Fibroblast of pulmonary artery (primary cell): Measurements from ENCODE around the gene LEPROT.
"Not testable (repeated sequence)": the region's sequence is repeated elsewhere in the genome, so short reads cannot be mapped to it uniquely, and the experiment has no call there.

ENCODE experiments used
- DNase-seq: peaks from one replicate; pipeline ENCODE4 v3.0.0-alpha.2; 2010; ENCODE audit warnings: low read depth
- H3K4me3 ChIP-seq: replicated peaks from 2 replicates; pipeline ENCODE4 v1.5.1; 2011; ENCODE audit warnings: low read depth, mild to moderate bottlenecking, control low read depth, low read length, moderate library complexity
- CTCF ChIP-seq: IDR thresholded peaks from 2 replicates; pipeline ENCODE4 v1.5.1; 2011; ENCODE audit warnings: mild to moderate bottlenecking, control low read depth, low read length, inconsistent platforms; ENCODE audit errors: missing control alignments

Gene LEPROT

GRCh38 chr1:65459397-65459768, 38.9 kb downstream of the LEPROT start:
- TF ChIP-seq CTCF: peak; percentile 78
- DNase-seq: peak; percentile 65
- H3K4me3 ChIP-seq: no peak overlapping the region

GRCh38 chr1:65465837-65466236, 45.4 kb downstream of the LEPROT start:
- not testable (repeated sequence) for H3K4me3 ChIP-seq, DNase-seq

- DNase-seq: no peak
- TF ChIP-seq CTCF: no peak
- H3K4me3 ChIP-seq: no peak overlapping the region
Observed at GRCh38 chr1:65467536-65467935, 47.1 kb downstream of the LEPROT start.

GRCh38 chr1:65469126-65469888, 48.8 kb downstream of the LEPROT start:
- H3K4me3 ChIP-seq: no peak overlapping the region
- no peak for DNase-seq
- no peak for TF ChIP-seq CTCF

- DNase-seq: peak; percentile 81
- TF ChIP-seq CTCF: no peak
- no peak overlapping the region for H3K4me3 ChIP-seq
Observed at GRCh38 chr1:65469889-65470340, 49.4 kb downstream of the LEPROT start.

GRCh38 chr1:65470766-65471165, 50.3 kb downstream of the LEPROT start:
- no peak for TF ChIP-seq CTCF
- H3K4me3 ChIP-seq: no peak overlapping the region
- DNase-seq: peak; percentile 40

GRCh38 chr1:65471213-65471833, 50.9 kb downstream of the LEPROT start:
- no peak overlapping the region for H3K4me3 ChIP-seq
- TF ChIP-seq CTCF: no peak
- no peak for DNase-seq
